ENCODE results near the gene UXS1.

UXS1 gene

DNA sequence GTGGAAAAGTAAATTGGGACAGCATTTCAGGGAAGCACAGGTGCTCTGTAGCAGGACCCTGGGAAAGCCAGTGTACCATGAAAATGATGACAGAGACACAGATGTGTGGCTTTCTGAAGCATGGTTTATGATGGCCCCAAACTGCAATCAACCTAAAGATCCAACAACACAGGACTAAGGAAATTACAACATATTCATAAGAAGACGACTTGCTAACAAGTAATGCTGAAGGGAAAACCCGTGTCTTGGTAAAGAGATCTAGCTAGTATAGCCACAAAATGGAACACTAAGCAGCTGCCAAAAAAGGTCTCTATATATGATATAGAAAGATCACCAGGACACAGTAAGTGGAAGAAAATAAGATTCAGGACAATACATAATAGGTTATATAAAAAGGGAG is 53.2 kb downstream of the UXS1 start:
- ATAC-seq, result no peak
- TF ChIP-seq OSR1 (CRISPR knock-in tag; IDR thresholded peaks at IDR 0.05) (no peak), PPARA (CRISPR knock-in tag; IDR thresholded peaks at IDR 0.05; ENCODE audit: borderline replicate concordance) (no peak), ZC3H10 (CRISPR knock-in tag; IDR thresholded peaks at IDR 0.05) (no peak), TCF4 (CRISPR knock-in tag; IDR thresholded peaks at IDR 0.05; ENCODE audit: borderline replicate concordance) (no peak), ZFP3 (CRISPR knock-in tag; IDR thresholded peaks at IDR 0.05) (no peak), ARNTL (CRISPR knock-in tag; IDR thresholded peaks at IDR 0.05; ENCODE audit: borderline replicate concordance, low read depth) (no peak), ISL1 (CRISPR knock-in tag; IDR thresholded peaks at IDR 0.05) (no peak), GLIS3 (CRISPR knock-in tag; IDR thresholded peaks at IDR 0.05) (no peak), ESRRG (CRISPR knock-in tag; IDR thresholded peaks at IDR 0.05) (no peak)

DNA sequence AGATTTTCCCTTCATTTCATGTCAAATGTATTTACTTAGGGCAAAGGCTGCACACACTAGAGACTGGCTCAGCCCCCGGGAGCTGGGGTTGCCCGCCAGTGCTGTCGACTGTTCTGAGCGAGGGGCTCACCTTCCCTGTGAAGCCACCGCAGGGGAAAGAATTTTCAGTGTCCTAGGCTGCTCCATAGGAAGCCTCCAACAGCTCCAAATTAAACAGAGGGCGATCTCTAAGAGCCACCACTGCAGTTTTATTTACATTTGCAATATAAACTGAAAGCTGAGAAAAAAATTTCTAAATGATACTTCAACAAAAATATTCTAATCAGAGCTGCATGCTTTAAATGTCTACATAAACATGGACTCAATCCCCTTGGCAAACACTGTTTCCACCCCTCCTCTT is 54.0 kb downstream of the UXS1 start:
- TF ChIP-seq OSR1 (CRISPR knock-in tag; IDR thresholded peaks at IDR 0.05) (no peak), BACH2 (CRISPR knock-in tag; IDR thresholded peaks at IDR 0.05; ENCODE audit: borderline replicate concordance) (no peak), ISL1 (CRISPR knock-in tag; IDR thresholded peaks at IDR 0.05) (no peak), ZNF70 (CRISPR knock-in tag; IDR thresholded peaks at IDR 0.05) (no peak), ESRRG (CRISPR knock-in tag; IDR thresholded peaks at IDR 0.05) (no peak), TCF4 (CRISPR knock-in tag; IDR thresholded peaks at IDR 0.05; ENCODE audit: borderline replicate concordance) (no peak), ARNTL (CRISPR knock-in tag; IDR thresholded peaks at IDR 0.05; ENCODE audit: borderline replicate concordance, low read depth) (no peak), PPARA (CRISPR knock-in tag; IDR thresholded peaks at IDR 0.05; ENCODE audit: borderline replicate concordance) (no peak), ZFP30 (CRISPR knock-in tag; IDR thresholded peaks at IDR 0.05) (no peak), SNAI2 (CRISPR knock-in tag; IDR thresholded peaks at IDR 0.05) (no peak), ZNF565 (CRISPR knock-in tag; conservative IDR thresholded peaks at IDR 0.05; ENCODE audit: low read depth) (no peak)
- TF ChIP-seq, protein P1, sequence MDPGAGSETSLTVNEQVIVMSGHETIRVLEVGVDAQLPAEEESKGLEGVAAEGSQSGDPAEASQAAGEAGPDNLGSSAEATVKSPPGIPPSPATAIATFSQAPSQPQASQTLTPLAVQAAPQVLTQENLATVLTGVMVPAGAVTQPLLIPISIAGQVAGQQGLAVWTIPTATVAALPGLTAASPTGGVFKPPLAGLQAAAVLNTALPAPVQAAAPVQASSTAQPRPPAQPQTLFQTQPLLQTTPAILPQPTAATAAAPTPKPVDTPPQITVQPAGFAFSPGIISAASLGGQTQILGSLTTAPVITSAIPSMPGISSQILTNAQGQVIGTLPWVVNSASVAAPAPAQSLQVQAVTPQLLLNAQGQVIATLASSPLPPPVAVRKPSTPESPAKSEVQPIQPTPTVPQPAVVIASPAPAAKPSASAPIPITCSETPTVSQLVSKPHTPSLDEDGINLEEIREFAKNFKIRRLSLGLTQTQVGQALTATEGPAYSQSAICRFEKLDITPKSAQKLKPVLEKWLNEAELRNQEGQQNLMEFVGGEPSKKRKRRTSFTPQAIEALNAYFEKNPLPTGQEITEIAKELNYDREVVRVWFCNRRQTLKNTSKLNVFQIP (CRISPR knock-in tag; IDR thresholded peaks at IDR 0.05; ENCODE audit: borderline replicate concordance, low read depth), result no peak
- ATAC-seq, result no peak

DNA sequence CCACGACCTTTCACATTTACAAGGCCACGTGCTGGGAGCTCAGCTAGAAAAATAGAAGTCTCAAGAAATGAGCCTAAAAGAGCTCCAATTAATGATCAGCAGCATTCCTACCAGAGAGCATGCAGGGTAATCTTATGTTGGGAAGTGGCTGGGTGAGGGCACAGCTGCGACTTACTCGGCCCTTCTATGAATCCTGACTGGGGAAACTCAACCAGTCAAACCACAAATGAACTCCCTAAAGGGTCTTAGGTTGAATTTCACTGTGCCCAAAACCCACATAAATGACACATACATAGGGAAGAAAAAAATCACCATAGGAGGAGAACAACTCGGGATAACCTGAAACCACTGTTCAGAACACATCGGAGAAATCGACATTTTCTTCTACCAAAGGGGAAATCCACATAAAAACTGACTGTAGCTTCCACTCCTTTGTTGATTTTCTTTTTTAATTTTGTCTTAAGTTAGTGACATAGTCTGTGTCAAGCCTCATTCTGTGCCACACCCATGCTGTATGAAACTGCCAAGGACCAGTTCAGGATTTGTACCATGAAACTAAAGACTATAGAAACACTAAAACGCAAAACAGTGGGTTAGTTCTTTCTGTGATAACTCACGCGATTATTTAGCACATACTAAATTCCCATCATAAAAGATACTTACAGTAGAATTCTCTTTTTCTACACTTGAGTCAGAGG is 54.7 kb downstream of the UXS1 start:
- TF ChIP-seq ARNTL (CRISPR knock-in tag; IDR thresholded peaks at IDR 0.05; ENCODE audit: borderline replicate concordance, low read depth) (no peak), ISL1 (CRISPR knock-in tag; IDR thresholded peaks at IDR 0.05) (no peak), ZNF565 (CRISPR knock-in tag; conservative IDR thresholded peaks at IDR 0.05; ENCODE audit: low read depth) (no peak), TCF4 (CRISPR knock-in tag; IDR thresholded peaks at IDR 0.05; ENCODE audit: borderline replicate concordance) (no peak), ESRRG (CRISPR knock-in tag; IDR thresholded peaks at IDR 0.05) (no peak), ZC3H10 (CRISPR knock-in tag; IDR thresholded peaks at IDR 0.05) (no peak), GLIS3 (CRISPR knock-in tag; IDR thresholded peaks at IDR 0.05) (no peak), ZFP30 (CRISPR knock-in tag; IDR thresholded peaks at IDR 0.05) (no peak), OSR1 (CRISPR knock-in tag; IDR thresholded peaks at IDR 0.05) (no peak), TOX (CRISPR knock-in tag; IDR thresholded peaks at IDR 0.05; ENCODE audit: borderline replicate concordance) (no peak), CSDC2 (CRISPR knock-in tag; IDR thresholded peaks at IDR 0.05) (no peak), ZNF70 (CRISPR knock-in tag; IDR thresholded peaks at IDR 0.05) (no peak), PPARA (CRISPR knock-in tag; IDR thresholded peaks at IDR 0.05; ENCODE audit: borderline replicate concordance) (no peak), BACH2 (CRISPR knock-in tag; IDR thresholded peaks at IDR 0.05; ENCODE audit: borderline replicate concordance) (no peak), ZNF8 (CRISPR knock-in tag; IDR thresholded peaks at IDR 0.05) (no peak), RARB (CRISPR knock-in tag; IDR thresholded peaks at IDR 0.05) (no peak)
- TF ChIP-seq, protein P2, sequence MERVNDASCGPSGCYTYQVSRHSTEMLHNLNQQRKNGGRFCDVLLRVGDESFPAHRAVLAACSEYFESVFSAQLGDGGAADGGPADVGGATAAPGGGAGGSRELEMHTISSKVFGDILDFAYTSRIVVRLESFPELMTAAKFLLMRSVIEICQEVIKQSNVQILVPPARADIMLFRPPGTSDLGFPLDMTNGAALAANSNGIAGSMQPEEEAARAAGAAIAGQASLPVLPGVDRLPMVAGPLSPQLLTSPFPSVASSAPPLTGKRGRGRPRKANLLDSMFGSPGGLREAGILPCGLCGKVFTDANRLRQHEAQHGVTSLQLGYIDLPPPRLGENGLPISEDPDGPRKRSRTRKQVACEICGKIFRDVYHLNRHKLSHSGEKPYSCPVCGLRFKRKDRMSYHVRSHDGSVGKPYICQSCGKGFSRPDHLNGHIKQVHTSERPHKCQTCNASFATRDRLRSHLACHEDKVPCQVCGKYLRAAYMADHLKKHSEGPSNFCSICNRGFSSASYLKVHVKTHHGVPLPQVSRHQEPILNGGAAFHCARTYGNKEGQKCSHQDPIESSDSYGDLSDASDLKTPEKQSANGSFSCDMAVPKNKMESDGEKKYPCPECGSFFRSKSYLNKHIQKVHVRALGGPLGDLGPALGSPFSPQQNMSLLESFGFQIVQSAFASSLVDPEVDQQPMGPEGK (CRISPR knock-in tag; IDR thresholded peaks at IDR 0.05; ENCODE audit: borderline replicate concordance), result no peak
- TF ChIP-seq, protein P3, sequence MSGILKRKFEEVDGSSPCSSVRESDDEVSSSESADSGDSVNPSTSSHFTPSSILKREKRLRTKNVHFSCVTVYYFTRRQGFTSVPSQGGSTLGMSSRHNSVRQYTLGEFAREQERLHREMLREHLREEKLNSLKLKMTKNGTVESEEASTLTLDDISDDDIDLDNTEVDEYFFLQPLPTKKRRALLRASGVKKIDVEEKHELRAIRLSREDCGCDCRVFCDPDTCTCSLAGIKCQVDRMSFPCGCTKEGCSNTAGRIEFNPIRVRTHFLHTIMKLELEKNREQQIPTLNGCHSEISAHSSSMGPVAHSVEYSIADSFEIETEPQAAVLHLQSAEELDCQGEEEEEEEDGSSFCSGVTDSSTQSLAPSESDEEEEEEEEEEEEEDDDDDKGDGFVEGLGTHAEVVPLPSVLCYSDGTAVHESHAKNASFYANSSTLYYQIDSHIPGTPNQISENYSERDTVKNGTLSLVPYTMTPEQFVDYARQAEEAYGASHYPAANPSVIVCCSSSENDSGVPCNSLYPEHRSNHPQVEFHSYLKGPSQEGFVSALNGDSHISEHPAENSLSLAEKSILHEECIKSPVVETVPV (CRISPR knock-in tag; IDR thresholded peaks at IDR 0.05), result no peak
- TF ChIP-seq, protein P4, sequence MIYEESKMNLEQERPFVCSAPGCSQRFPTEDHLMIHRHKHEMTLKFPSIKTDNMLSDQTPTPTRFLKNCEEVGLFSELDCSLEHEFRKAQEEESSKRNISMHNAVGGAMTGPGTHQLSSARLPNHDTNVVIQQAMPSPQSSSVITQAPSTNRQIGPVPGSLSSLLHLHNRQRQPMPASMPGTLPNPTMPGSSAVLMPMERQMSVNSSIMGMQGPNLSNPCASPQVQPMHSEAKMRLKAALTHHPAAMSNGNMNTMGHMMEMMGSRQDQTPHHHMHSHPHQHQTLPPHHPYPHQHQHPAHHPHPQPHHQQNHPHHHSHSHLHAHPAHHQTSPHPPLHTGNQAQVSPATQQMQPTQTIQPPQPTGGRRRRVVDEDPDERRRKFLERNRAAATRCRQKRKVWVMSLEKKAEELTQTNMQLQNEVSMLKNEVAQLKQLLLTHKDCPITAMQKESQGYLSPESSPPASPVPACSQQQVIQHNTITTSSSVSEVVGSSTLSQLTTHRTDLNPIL (CRISPR knock-in tag; IDR thresholded peaks at IDR 0.05; ENCODE audit: low read depth), result no peak
- no peak for ATAC-seq

All from SK-N-SH treated with all-trans-retinoic acid at 6 μM for 48 hours (cell line).